ENCODE measurements around the gene KIAA0040. TPM values are rescaled to one million over a fixed set of nuclear protein-coding genes. Genes with fewer than 3 reads are reported as not detected.
"Not testable (repeated sequence)": the region's sequence is repeated elsewhere in the genome, so short reads cannot be mapped to it uniquely, and the experiment has no call there.

KIAA0040 gene
- total RNA-seq, 1 donor from 2014 or later: 69.7 TPM

DNA sequence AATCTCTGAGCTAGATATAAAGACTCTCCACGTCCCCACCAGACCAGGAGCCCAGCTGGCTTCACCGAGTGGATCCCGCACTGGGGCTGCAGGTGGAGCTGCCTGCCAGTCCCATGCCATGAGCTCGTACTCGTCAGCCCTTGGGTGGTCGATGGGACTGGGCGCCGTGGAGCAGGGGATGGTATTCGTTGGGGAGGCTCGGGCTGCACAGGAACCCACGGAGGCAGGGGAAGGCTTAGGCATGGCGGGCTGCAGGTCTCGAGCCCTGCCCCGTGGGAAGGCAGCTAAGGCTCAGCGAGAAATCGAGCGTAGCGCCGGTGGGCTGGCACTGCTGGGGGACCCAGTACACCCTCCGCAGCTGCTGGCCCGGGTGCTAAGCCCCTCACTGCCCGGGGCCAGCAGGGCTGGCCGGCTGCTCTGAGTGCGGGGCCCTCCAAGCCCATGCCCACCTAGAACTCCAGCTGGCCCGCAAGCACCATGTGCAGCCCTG lies 84.2 kb downstream of the KIAA0040 start:
- DNase-seq (ENCODE audit: low spot score): not testable (repeated sequence)

Other genes with a start within 250 kb of the KIAA0040 start
- 83.7 TPM for gene CACYBP, start 192.8 kb downstream of the KIAA0040 start, total RNA-seq
- 25.6 TPM for gene MRPS14, start 169.4 kb downstream of the KIAA0040 start, total RNA-seq
- 0.61 TPM for gene TNN, start 124.9 kb downstream of the KIAA0040 start, total RNA-seq

Data from mesenteric fat pad (tissue), 1 donor.